Endothelial cell of umbilical vein (primary cell): ENCODE results near the gene ACTG1. TPM values are rescaled to one million over a fixed set of nuclear protein-coding genes. Genes with fewer than 3 reads are reported as not detected.

Source experiments
- BruUV-seq: library from RNA; stranded (reverse); fragments of 400-500 nt; replicated peaks from 2 replicates; lab custom pipeline; 2021; lab: Mats Ljungman, UMichigan
- CTCF ChIA-PET: fragments of 300-600, 350-600 bp; sonication (Branson Sonifier 250); formaldehyde crosslinking; loops from one replicate; lab custom pipeline; 2021; ENCODE audit warnings: antibody characterized with exemption, inconsistent platforms; lab: Charles Lee
- POLR2A ChIA-PET: fragments of 300-600, 350-600 bp; sonication (Branson Sonifier 250); formaldehyde crosslinking; loops from one replicate; lab custom pipeline; 2021; ENCODE audit warnings: antibody characterized with exemption, inconsistent platforms; lab: Charles Lee
- DNase-seq: peaks from one replicate; pipeline ENCODE4 v3.0.0-alpha.2; 2011; ENCODE audit warnings: low read depth, low spot score
- FAIRE-seq: peaks from 2 replicates; lab custom pipeline; 2011; peaks lifted over from hg19 to GRCh38; lab: Jason Lieb, UNC
- H2AFZ ChIP-seq: 2 replicates; pipeline ENCODE4 v1.6.0; 2012; ENCODE audit warnings: low read depth, low read length, control low read depth, inconsistent platforms
- H3K27ac ChIP-seq: 2 replicates; pipeline ENCODE4 v1.5.1; 2011; ENCODE audit warnings: low read depth, mild to moderate bottlenecking, control low read depth, low read length, moderate library complexity; ENCODE audit not compliant: insufficient read depth
- H3K27me3 ChIP-seq, 2 experiments: 2 replicates each; pipeline versions ENCODE4 v1.6.0 to v1.6.1; 2011; ENCODE audit warnings: low read length in 2 of 2, mixed read lengths in 1 of 2; ENCODE audit not compliant: control insufficient read depth in 2 of 2, insufficient read depth in 2 of 2
- H3K36me3 ChIP-seq, 2 experiments: 2 replicates in 1 of 2; 3 replicates in 1 of 2; pipeline ENCODE4 v1.5.1; 2011; ENCODE audit warnings: low read length in 2 of 2, mild to moderate bottlenecking in 1 of 2, moderate library complexity in 1 of 2; ENCODE audit not compliant: control insufficient read depth in 2 of 2, insufficient read depth in 2 of 2; ENCODE audit errors: extremely low read depth in 1 of 2
- H3K4me1 ChIP-seq: 3 replicates; pipeline ENCODE4 v1.5.1; 2011; ENCODE audit warnings: mild to moderate bottlenecking, low read length; ENCODE audit not compliant: control insufficient read depth, insufficient read depth; ENCODE audit errors: extremely low read depth
- H3K4me2 ChIP-seq: 2 replicates; pipeline ENCODE4 v1.6.1; 2011; ENCODE audit warnings: low read length, control low read depth, mixed read lengths; ENCODE audit not compliant: insufficient read depth
- H3K4me3 ChIP-seq, 3 experiments: fragments of 200-600 bp in 1 of 3; sonication (generic), shearing (Covaris generic) in 1 of 3; replicated peaks in 1 of 3; 2 replicates each; pipeline ENCODE4 v1.5.1; 2011 to 2016; ENCODE audit warnings: control low read depth in 3 of 3, low read length in 3 of 3, mild to moderate bottlenecking in 2 of 3, inconsistent platforms in 1 of 3, low read depth in 1 of 3, moderate library complexity in 1 of 3; ENCODE audit not compliant: insufficient read depth in 1 of 3
- H3K79me2 ChIP-seq: 2 replicates; pipeline ENCODE4 v1.6.0; 2012; ENCODE audit warnings: low read length, inconsistent platforms; ENCODE audit not compliant: control insufficient read depth, insufficient read depth
- H3K9ac ChIP-seq: replicated peaks from 2 replicates; pipeline ENCODE3; 2011; ENCODE audit warnings: low read length, control low read depth; ENCODE audit not compliant: insufficient read depth; ENCODE audit errors: extremely low read depth
- H3K9me1 ChIP-seq: replicated peaks from 3 replicates; pipeline ENCODE4 v1.6.0; 2011; ENCODE audit warnings: mild to moderate bottlenecking, low read length; ENCODE audit not compliant: control insufficient read depth, insufficient read depth; ENCODE audit errors: extremely low read depth
- H3K9me3 ChIP-seq: replicated peaks from 2 replicates; pipeline ENCODE4 v1.5.1; 2012; ENCODE audit warnings: low read length, inconsistent platforms; ENCODE audit not compliant: control insufficient read depth, insufficient read depth
- H4K20me1 ChIP-seq: replicated peaks from 2 replicates; pipeline ENCODE3; 2011; ENCODE audit warnings: mild to moderate bottlenecking, low read length; ENCODE audit not compliant: control insufficient read depth, insufficient read depth; ENCODE audit errors: extremely low read depth
- CTCF ChIP-seq, 2 donors: IDR thresholded peaks; 1 replicate in 1 of 2; 2 replicates in 1 of 2; pipeline ENCODE4 v1.5.1; 2011; ENCODE audit warnings: low read length in 2 of 2, mild to moderate bottlenecking in 2 of 2, moderate library complexity in 2 of 2, control low read depth in 1 of 2, inconsistent platforms in 1 of 2, low read depth in 1 of 2; ENCODE audit not compliant: insufficient read depth in 1 of 2; ENCODE audit errors: extremely low read depth in 1 of 2
- EZH2 ChIP-seq: IDR thresholded peaks from 2 replicates; pipeline ENCODE4 v1.6.1; 2012; ENCODE audit warnings: borderline replicate concordance, low read depth, mild to moderate bottlenecking, moderate library complexity, low read length, inconsistent platforms; ENCODE audit not compliant: severe bottlenecking
- FOS ChIP-seq: IDR thresholded peaks from 2 replicates; pipeline ENCODE4 v1.6.1; 2011; ENCODE audit warnings: mild to moderate bottlenecking, low read length, moderate library complexity, borderline replicate concordance; ENCODE audit not compliant: insufficient read depth
- MYC ChIP-seq: IDR thresholded peaks from one replicate; pipeline ENCODE4 v1.6.1; 2011; ENCODE audit warnings: mild to moderate bottlenecking, low read depth, low read length
- POLR2A ChIP-seq: IDR thresholded peaks from 2 replicates; pipeline ENCODE4 v1.6.1; 2012; ENCODE audit warnings: low read depth, mild to moderate bottlenecking, control low read depth, low read length
- POLR2AphosphoS5 ChIP-seq: IDR thresholded peaks from 2 replicates; pipeline ENCODE4 v1.6.1; 2012; ENCODE audit warnings: low read depth, mild to moderate bottlenecking, control low read depth, low read length, moderate library complexity; ENCODE audit not compliant: insufficient read depth
- dilution Hi-C: fragments of 300-500 bp; cut with MboI; formaldehyde crosslinking; loops from one replicate; pipeline ENCODE4 v1.15.0; 2019; ENCODE audit warnings: low sequenced_read_pairs; ENCODE audit not compliant: extremely low pct_ligation_motif_present
- intact Hi-C: fragments of 100-400 bp; cut with micrococcal nuclease; formaldehyde crosslinking; loops from one replicate; pipeline ENCODE4 v1.10.0; 2022
- polyA plus RNA-seq, 4 experiments: library from polyadenylated mRNA; depleted of rRNA in 3 of 4; stranded (reverse) in 3 of 4; unstranded in 1 of 4; fragments of >200 nt; gene quantifications; 2 replicates each; pipeline versions ENCODE4 v1.2.1 to v1.2.3, GENCODE V29; 2011 to 2012; ENCODE audit warnings: missing spikeins in 1 of 4
- total RNA-seq: library from RNA; stranded (reverse); gene quantifications from 2 replicates; pipeline ENCODE4 v1.2.3, GENCODE V29; 2021

The ACTG1 gene
- total and polyA plus RNA-seq, 2 donors (not counting 3 experiments of a cell fraction or from before 2014, with no cell fraction given), result 6,127 to 10,663 TPM

- ChIA-PET CTCF (interaction anchor here (1.2 to 1.3 kb wide), 2 partner anchors 7 to 8 kb away, joined by 3 read pairs; no protein-coding TSS in a partner anchor), POLR2A (interaction anchor here (0.6 kb wide), 1 partner anchor 95 kb away, joined by 5 read pairs; no protein-coding TSS in a partner anchor)
- dilution Hi-C loops, result no loop called here
- Histone ChIP-seq H3K9me1 (no peaks in the 10 kb centered on the region), H4K20me1 (no peaks in the 10 kb centered on the region), H3K4me2 (no peak overlapping the region), H3K4me3 (no peak overlapping the region), H2AFZ (no peak overlapping the region), H3K79me2 (no peaks in the 10 kb centered on the region), H3K9me3 (no peaks in the 10 kb centered on the region), H3K27ac (no peak overlapping the region), H3K4me1 (peaks cover 6% of the 10 kb centered on the region), H3K27me3 (peaks cover 6 to 12% of the 10 kb centered on the region in 2 experiments), H3K36me3 (no peaks in the 10 kb centered on the region), H3K9ac (no peak overlapping the region)
- FAIRE-seq (no peak), DNase-seq (no peak)
- intact Hi-C loops, result no loop called here
- no TSS peak for BruUV-seq
- TF ChIP-seq MYC (no peak), CTCF (IDR thresholded peaks at IDR 0.05; ENCODE audit: extremely low read depth in 1 of 2, insufficient read depth in 1 of 2, low read depth in 1 of 2, low read length in 2 of 2) (no peak), POLR2A (no peak), EZH2 (no peak), FOS (no peak)
These were observed 20.4 kb downstream of the ACTG1 start for GRCh38 chr17:81492202-81492601.

DNA sequence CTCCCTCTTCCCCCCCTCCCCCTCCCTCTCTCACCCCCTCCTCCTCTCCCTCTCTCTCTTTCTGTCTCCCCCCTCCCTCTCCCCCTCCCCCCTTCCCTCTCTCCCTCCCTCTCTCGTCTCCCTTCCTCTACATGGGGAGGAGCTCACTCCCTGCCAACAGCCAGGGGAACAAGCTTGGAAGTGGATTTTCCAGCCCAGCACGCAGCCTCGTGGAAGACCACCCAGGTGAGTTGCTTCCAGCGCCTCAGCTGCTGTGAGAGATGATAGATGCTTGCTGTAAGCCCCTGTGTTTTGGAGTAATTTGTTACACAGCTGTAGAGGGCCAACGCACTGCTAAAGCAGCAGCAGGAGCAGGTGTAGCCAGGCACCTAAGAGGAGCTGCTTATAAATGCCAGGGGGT is 20.8 kb downstream of the ACTG1 start:
- Histone ChIP-seq H3K27me3 (peaks cover 6 to 12% of the 10 kb centered on the region in 2 experiments), H3K4me3 (no peak overlapping the region), H3K79me2 (no peaks in the 10 kb centered on the region), H2AFZ (no peak overlapping the region), H3K27ac (no peak overlapping the region), H3K9ac (no peak overlapping the region), H3K9me3 (no peaks in the 10 kb centered on the region), H3K9me1 (no peaks in the 10 kb centered on the region), H3K4me1 (peaks cover 6% of the 10 kb centered on the region), H3K36me3 (no peaks in the 10 kb centered on the region), H3K4me2 (no peak overlapping the region), H4K20me1 (no peaks in the 10 kb centered on the region)
- DNase-seq (no peak), FAIRE-seq (no peak)
- intact Hi-C loops, result no loop called here
- POLR2A ChIA-PET, result interaction anchor here (0.6 to 1.1 kb wide), 2 partner anchors 15 to 94 kb away, joined by 5 to 7 read pairs; no protein-coding TSS in a partner anchor
- BruUV-seq, result no TSS peak
- CTCF ChIA-PET, result interaction anchor here (1.2 to 1.3 kb wide), 2 partner anchors 7 to 8 kb away, joined by 3 read pairs; no protein-coding TSS in a partner anchor
- dilution Hi-C loops, result no loop called here
- no peak for TF ChIP-seq EZH2
- TF ChIP-seq POLR2AphosphoS5, result no peak
- TF ChIP-seq MYC, result no peak
